NCI-H524 (cell line): Measurements from ENCODE around the gene SART1.
A peak's percentile ranks its signal among the peaks of the same experiment; 100 is the strongest.
"Not testable (repeated sequence)": the region's sequence is repeated elsewhere in the genome, so short reads cannot be mapped to it uniquely, and the experiment has no call there.

Source experiments
- DNase-seq, 2 experiments: peaks; one replicate each; lab custom pipeline; 2025; lab: John Stamatoyannopoulos, UW

The SART1 gene

DNA sequence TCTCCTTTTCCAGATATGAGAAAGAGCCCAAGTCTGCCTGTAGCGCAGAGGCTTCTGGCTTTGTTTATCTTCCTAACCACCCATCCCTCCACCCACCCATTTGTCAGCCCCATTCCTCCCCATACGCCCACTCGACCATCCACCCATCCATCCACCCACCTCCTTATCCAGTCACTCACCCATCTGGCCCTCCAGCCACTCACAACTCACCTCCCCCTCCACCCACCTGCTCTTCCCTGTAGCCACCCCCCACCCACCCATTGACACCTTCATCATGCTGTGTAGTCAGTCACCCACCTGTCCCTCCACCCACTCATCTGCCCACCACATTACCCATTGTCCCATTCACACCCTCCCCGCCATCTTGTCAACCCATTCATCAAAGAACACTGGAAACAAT, 55.8 kb downstream of the SART1 start:
- no peak for DNase-seq

DNA sequence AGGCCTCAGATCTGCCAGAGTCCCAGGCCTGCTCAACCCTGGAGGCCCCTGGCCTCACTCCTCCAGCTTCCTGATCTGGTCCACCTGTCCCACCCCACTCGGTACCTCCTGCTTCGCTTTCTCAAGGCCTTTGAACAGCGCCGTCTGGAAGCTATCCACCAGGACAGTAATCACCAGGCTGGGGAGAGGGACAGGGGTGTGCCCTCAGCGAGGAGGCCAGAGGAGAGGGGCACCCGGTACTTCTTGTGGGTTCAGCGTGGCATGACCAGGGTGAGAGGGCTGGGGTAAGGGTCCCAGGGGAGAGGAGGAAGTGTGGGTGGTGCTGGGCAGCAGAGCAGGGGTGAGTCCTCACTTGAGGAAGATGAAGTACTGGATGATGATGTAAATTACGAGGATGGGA, 58.7 kb downstream of the SART1 start:
- no peak for DNase-seq

DNA sequence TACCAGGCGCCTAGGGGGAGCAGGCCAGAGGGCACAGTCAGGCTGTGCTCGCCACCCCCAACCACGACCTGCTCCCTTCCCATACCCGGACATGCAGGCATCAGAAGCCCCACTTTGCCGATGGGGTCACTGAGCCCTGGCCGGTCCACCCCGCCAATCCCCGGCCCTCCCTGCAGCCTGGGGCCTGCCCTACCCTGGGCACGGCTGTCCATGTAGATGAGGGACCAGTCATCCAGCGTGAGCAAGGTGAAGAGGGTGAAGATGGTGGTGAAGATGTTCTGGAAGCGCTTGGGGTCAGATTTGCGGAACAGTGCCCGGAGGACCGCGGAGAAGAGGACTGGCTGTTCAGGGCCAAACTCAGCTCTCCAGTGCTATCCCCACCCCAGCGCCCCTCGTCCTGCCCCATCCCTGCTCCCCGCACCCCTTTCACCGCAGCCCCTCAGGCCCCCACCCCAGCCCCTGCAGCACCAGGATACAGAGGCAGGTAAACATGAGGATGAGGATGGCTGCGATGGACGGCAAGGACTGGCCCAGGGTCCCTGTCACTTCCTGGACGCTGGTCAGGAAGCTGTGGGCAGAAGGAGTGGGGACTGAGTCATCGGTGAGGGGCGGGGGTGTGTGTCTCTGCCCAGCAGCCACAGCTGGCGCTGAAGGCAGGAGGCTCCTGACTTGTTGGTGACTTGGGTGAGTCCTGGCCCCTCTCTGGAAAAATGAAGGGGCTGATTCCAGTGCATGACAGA, 59.3 kb downstream of the SART1 start:
- no peak for DNase-seq

DNA sequence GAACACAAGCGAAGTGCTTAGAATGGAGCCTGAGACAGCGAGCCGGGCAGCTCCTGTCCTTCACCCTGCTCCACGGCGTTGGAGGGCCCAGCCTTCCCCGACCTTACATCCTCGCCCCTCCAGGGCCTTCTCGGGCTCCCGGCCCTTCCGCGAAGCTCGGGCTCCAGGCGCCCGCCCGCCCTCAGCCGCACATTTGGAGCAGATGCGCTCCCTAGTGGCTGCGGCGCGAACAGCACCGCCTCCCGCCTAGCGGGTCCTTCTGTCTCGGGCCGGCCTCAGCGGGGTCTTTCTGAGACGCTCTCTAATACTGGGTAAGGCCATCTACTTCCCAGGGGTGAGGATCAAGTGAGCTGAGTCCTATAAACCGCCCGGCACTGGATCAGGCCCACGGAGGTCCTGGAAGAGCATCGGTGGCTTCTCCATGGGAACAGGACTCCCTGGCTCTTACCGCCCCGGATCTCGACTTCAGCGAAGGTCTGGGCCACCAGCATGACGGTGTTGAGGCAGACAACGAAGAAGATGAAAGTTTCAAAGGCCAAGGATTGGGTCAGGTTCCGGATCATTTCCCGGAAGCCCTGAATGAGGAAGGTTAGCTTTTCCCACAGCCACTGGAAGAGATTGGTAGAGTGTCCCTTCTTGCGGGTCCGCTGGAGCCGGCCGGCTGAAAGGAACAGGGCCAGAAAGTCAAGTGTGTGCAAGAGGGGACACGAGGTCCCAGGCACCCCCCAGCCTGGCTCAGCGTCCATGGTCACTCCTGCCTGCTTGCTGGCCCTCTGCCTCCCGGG, 61.1 kb downstream of the SART1 start:
- peak; percentile 24 to 46 for DNase-seq

DNA sequence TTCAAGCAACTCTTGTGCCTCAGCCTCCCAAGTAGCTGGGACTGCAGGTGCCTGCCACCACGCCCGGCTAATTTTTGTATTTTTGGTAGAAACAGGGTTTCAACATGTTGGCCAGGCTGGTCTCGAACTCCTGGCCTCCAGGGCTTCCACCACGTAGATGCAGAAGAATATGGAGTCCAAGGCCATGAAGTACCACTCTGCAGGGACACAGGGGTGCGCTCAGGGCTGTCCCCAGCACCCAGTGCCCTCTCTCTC, 61.6 kb downstream of the SART1 start:
- not testable (repeated sequence) for DNase-seq

DNA sequence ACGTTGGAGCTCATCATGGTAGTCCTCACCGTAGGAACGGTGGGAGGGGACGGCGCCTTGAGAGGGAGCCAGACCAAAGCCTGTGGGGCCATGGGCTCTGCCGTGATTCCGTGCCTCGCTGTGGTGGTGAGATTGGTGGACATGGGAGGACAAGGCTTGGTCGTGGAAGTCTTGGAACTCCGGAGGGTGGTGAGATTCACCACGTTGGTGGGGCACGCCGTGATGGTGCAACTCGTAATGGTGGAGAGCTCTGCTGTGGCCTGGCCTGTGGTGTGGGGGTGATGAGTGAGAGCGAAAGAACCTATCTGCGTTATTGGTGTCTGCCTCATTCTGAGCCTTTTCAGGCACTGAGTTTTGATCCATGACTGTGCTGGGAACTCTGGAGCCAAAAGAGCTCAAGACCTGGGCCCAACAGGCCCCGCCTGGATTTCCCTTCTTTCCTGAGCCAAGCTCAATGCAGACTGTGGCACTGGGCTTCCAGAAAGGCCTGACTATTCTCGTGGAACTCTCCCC, 64.5 kb downstream of the SART1 start, which contains the start of gene CATSPER1:
CATSPER1 (minus strand) TSS at position 463 of the 513 bp plus-strand sequence; CDS start at position 363, 100 bp downstream.
- no peak for DNase-seq
